Sigmoid colon (tissue), 7 donors: Measurements from ENCODE around the gene LAMA3. TPM values are rescaled to one million over a fixed set of nuclear protein-coding genes. Genes with fewer than 3 reads are reported as not detected.
"Not testable (repeated sequence)": the region's sequence is repeated elsewhere in the genome, so short reads cannot be mapped to it uniquely, and the experiment has no call there.

Experiments used
- DNase-seq: peaks from one replicate; pipeline ENCODE4 v3.0.0-alpha.2; 2019
- H3K27ac ChIP-seq, 4 donors: fragments of 200-600 bp; sonication (generic); one replicate each; pipeline ENCODE4 v1.5.1; 2016 to 2019; ENCODE audit warnings: mild to moderate bottlenecking in 1 of 4
- H3K27me3 ChIP-seq, 3 donors: fragments of 200-600 bp; sonication (generic); one replicate each; pipeline ENCODE4 v1.5.1; 2019; ENCODE audit warnings: mild to moderate bottlenecking in 1 of 3
- H3K36me3 ChIP-seq, 4 donors: fragments of 200-600 bp; sonication (generic); one replicate each; pipeline ENCODE4 v1.5.1; 2016 to 2019
- H3K4me1 ChIP-seq, 4 donors: fragments of 200-600 bp; sonication (generic); one replicate each; pipeline ENCODE4 v1.5.1; 2017 to 2019
- H3K4me3 ChIP-seq, 4 donors: fragments of 200-600 bp; sonication (generic); one replicate each; pipeline ENCODE4 v1.5.1; 2017 to 2019; ENCODE audit warnings: mild to moderate bottlenecking in 2 of 4, moderate library complexity in 1 of 4
- H3K9me3 ChIP-seq, 4 donors: fragments of 200-600 bp in 3 of 4; sonication (generic) in 3 of 4; one replicate each; pipeline versions ENCODE4 v1.5.1 to v1.6.1; 2013 to 2019
- EP300 ChIP-seq, 4 donors: sonication (generic); formaldehyde crosslinking; IDR thresholded peaks; one replicate each; pipeline ENCODE4 v1.6.1; 2017; ENCODE audit warnings: antibody characterized with exemption in 4 of 4
- POLR2A ChIP-seq, 2 donors: fragments of 450-650 bp; IDR thresholded peaks; one replicate each; pipeline ENCODE4 v1.6.1; 2016; ENCODE audit warnings: antibody characterized with exemption in 2 of 2, mild to moderate bottlenecking in 2 of 2, moderate library complexity in 2 of 2
- POLR2AphosphoS5 ChIP-seq, 4 donors: sonication (generic); formaldehyde crosslinking; IDR thresholded peaks; one replicate each; pipeline ENCODE4 v1.6.1; 2017; ENCODE audit warnings: antibody characterized with exemption in 4 of 4
- WGBS, 2 donors: extraction: QIAGEN DNeasy Blood & Tissue Kit; methylation state at CpG; one replicate each; pipeline ENCODE4 v1.1.7; 2013; 5-methylcytosine and 5-hydroxymethylcytosine counted together
- intact Hi-C: fragments of 100-400 bp; cut with DNase I; formaldehyde crosslinking; loops from one replicate; pipeline ENCODE4 v1.15.1; 2023
- polyA plus RNA-seq, 3 donors: library from polyadenylated mRNA; stranded (reverse); fragments of 200-250 nt; gene quantifications; one replicate each; pipeline ENCODE4 v1.2.3, GENCODE V29; 2013
- total RNA-seq, 4 donors: library from RNA; depleted of rRNA; stranded (reverse); fragments of >200 nt; gene quantifications; one replicate each; pipeline ENCODE4 v1.1.0, GENCODE V29; 2016
- TF ChIP-seq, protein P1 (sequence below), 4 experiments: fragments of 450-650 bp in 3 of 4; fragments of 200-600 bp in 1 of 4; IDR thresholded peaks; one replicate each; pipeline ENCODE4 v1.5.1; 2016 to 2019; ENCODE audit warnings: antibody characterized with exemption in 4 of 4, mild to moderate bottlenecking in 3 of 4, moderate library complexity in 2 of 4
- donor health status: healthy with polysubstance abuse.
- donor health status: Bipolar disorder and iron deficiency.
- donor health status: healthy.

The LAMA3 gene
- total and polyA plus RNA-seq, 7 donors, result 6.0 to 19.9 (median 14.1) TPM

DNA sequence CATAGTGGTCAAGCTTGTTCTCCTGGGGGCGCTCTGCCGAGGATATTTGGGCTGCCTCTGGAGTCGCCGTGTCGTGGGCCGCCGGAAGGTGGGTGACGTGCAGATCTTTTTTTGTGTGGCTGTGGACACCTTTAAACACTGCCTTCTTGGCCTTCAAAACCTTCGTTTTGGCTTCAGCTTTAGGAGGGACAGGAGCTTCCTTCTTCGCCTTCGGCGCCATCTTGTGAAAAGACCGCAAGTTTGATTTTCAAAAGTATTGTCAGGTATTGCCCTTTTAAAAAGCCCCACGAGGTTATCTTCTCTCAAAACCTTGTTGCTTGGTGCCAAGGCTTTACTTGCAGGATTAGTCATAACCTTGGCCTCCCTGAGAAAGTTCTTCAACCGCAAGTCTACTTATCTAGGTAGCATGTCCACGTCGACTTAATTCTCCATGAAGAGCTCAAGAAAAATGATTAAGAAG is 20.8 kb downstream of the LAMA3 start:
- no peaks in the 10 kb centered on the region for H3K36me3 ChIP-seq
- 84 to 91% methylated on average over 17 of the region's 17 CpGs for WGBS, 2 donors
- no peak overlapping the region for H3K27ac ChIP-seq
- no peaks in the 10 kb centered on the region for H3K27me3 ChIP-seq
- no peaks in the 10 kb centered on the region for H3K4me1 ChIP-seq
- TF ChIP-seq POLR2AphosphoS5 (IDR thresholded peaks at IDR 0.05) (no peak), EP300 (IDR thresholded peaks at IDR 0.05) (no peak), POLR2A (IDR thresholded peaks at IDR 0.05) (no peak)
- TF ChIP-seq, protein P1, sequence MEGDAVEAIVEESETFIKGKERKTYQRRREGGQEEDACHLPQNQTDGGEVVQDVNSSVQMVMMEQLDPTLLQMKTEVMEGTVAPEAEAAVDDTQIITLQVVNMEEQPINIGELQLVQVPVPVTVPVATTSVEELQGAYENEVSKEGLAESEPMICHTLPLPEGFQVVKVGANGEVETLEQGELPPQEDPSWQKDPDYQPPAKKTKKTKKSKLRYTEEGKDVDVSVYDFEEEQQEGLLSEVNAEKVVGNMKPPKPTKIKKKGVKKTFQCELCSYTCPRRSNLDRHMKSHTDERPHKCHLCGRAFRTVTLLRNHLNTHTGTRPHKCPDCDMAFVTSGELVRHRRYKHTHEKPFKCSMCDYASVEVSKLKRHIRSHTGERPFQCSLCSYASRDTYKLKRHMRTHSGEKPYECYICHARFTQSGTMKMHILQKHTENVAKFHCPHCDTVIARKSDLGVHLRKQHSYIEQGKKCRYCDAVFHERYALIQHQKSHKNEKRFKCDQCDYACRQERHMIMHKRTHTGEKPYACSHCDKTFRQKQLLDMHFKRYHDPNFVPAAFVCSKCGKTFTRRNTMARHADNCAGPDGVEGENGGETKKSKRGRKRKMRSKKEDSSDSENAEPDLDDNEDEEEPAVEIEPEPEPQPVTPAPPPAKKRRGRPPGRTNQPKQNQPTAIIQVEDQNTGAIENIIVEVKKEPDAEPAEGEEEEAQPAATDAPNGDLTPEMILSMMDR (IDR thresholded peaks at IDR 0.05), result no peak
- DNase-seq, result no peak
- H3K9me3 ChIP-seq, result peaks cover 0 to 6% (median 0%) of the 10 kb centered on the region in 4 donors
- intact Hi-C loops, result no loop called here
- no peak overlapping the region for H3K4me3 ChIP-seq

DNA sequence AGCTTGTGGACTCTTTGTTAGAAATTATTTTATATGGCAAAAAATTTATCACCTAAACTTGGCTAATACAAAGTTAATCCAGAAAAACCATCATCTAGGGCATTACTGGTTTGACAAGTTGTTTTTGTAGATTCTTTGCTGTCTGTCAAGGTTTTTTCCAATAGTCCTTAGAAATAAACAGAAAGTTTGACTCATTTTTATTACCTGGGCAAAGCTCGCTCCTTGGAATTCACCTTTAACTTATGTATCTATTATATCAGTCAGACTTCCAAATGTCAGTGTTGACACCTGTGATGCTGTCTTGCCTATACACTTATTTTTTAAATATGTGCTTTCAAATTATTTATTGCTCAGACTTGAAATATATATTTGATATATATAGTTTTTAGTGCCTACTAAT is 21.7 kb downstream of the LAMA3 start:
- DNase-seq, result no peak
- H3K9me3 ChIP-seq, result peaks cover 0 to 6% (median 0%) of the 10 kb centered on the region in 4 donors
- no peaks in the 10 kb centered on the region for H3K27me3 ChIP-seq
- no peak overlapping the region for H3K4me3 ChIP-seq
- TF ChIP-seq POLR2AphosphoS5 (IDR thresholded peaks at IDR 0.05) (no peak), EP300 (IDR thresholded peaks at IDR 0.05) (no peak), POLR2A (IDR thresholded peaks at IDR 0.05) (no peak)
- TF ChIP-seq, protein P1 (IDR thresholded peaks at IDR 0.05), result no peak
- H3K36me3 ChIP-seq, result no peaks in the 10 kb centered on the region
- no peaks in the 10 kb centered on the region for H3K4me1 ChIP-seq
- H3K27ac ChIP-seq, result no peak overlapping the region
- intact Hi-C loops, result no loop called here
- 13 to 75% methylated on average over 1 of the region's 1 CpG for WGBS, 2 donors

DNA sequence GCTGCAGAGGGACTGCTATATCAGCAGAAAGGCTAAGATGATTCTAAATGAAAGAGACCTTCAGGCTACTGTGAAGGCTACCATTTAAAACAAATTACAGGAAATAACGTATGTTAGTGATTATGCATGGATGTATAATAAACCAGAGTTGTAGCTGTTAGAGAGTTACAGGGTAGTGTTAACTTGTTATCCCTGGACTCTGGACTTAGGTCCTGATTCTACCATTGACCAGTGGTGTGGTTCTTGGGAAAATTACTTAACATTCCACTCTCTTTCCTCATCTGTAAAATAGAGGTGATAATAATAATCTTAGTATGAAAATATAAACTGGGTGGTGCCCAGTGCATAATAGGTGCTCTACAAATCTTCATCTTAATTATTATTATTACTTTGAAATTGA is 22.2 kb downstream of the LAMA3 start:
- peaks cover 0 to 6% (median 0%) of the 10 kb centered on the region in 4 donors for H3K9me3 ChIP-seq
- no peaks in the 10 kb centered on the region for H3K27me3 ChIP-seq
- no peaks in the 10 kb centered on the region for H3K36me3 ChIP-seq
- no peaks in the 10 kb centered on the region for H3K4me1 ChIP-seq
- DNase-seq, result no peak
- intact Hi-C loops, result no loop called here
- H3K27ac ChIP-seq, result no peak overlapping the region
- no peak overlapping the region for H3K4me3 ChIP-seq
- WGBS, 2 donors, result 21 to 67% methylated on average over 1 of the region's 1 CpG
- TF ChIP-seq, protein P1 (IDR thresholded peaks at IDR 0.05), result no peak
- TF ChIP-seq POLR2AphosphoS5 (IDR thresholded peaks at IDR 0.05), result no peak

DNA sequence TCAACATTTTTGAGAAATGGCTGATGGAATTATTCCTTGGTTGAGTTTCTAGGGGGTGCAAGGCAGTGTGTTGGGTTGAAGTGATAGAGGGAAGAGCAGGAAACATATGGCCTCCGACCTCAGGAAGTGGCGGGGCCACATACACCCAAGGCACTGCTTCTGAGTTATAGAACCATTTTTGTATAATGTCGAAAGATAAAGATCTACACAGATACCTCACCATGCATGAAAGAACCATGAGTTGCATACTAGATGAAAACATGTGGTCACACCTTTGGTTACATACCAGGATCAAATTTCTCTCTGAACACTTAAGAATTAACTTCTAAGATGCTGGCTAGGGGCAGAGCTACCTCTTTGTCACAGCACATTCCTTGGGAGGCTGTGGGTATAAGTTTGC is 23.2 kb downstream of the LAMA3 start:
- DNase-seq, result no peak
- intact Hi-C loops, result no loop called here
- H3K36me3 ChIP-seq, result no peaks in the 10 kb centered on the region
- peaks cover 0 to 1% (median 0%) of the 10 kb centered on the region in 4 donors for H3K9me3 ChIP-seq
- no peaks in the 10 kb centered on the region for H3K27me3 ChIP-seq
- H3K4me3 ChIP-seq, result no peak overlapping the region
- TF ChIP-seq POLR2AphosphoS5 (IDR thresholded peaks at IDR 0.05), result no peak
- TF ChIP-seq POLR2A (IDR thresholded peaks at IDR 0.05), result no peak
- TF ChIP-seq, protein P1 (IDR thresholded peaks at IDR 0.05), result no peak
- TF ChIP-seq EP300 (IDR thresholded peaks at IDR 0.05), result no peak
- H3K27ac ChIP-seq, result no peak overlapping the region
- 48 to 86% methylated on average over 3 of the region's 3 CpGs for WGBS, 2 donors
- no peaks in the 10 kb centered on the region for H3K4me1 ChIP-seq

DNA sequence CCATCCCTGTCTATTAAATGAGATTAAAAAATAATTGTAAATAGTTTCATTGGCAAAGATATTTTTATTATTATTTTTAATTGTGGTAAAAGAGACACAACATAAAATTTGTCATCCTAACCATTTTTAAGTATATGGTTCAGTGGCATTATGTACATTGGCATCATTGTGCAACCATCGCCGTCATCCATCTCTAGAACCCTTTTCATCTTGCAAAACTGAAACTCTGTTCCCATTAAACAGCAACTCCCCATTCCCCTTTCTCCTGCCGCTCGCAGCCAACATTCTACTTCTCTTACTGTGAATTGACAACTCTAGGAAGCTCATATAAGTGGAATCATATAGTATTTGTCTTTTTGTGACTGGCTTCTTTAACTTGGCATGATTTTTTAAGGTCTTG is 25.3 kb downstream of the LAMA3 start:
- WGBS, 2 donors, result 94 to 97% methylated on average over 4 of the region's 4 CpGs
- Histone ChIP-seq H3K27ac (no peak overlapping the region), H3K27me3 (no peaks in the 10 kb centered on the region), H3K36me3 (no peaks in the 10 kb centered on the region), H3K4me1 (no peaks in the 10 kb centered on the region), H3K4me3 (no peak overlapping the region), H3K9me3 (no peaks in the 10 kb centered on the region)
- no peak for DNase-seq
- intact Hi-C loops, result no loop called here
- TF ChIP-seq POLR2A (IDR thresholded peaks at IDR 0.05) (no peak), EP300 (IDR thresholded peaks at IDR 0.05) (no peak), POLR2AphosphoS5 (IDR thresholded peaks at IDR 0.05) (no peak)
- TF ChIP-seq, protein P1 (IDR thresholded peaks at IDR 0.05), result no peak

DNA sequence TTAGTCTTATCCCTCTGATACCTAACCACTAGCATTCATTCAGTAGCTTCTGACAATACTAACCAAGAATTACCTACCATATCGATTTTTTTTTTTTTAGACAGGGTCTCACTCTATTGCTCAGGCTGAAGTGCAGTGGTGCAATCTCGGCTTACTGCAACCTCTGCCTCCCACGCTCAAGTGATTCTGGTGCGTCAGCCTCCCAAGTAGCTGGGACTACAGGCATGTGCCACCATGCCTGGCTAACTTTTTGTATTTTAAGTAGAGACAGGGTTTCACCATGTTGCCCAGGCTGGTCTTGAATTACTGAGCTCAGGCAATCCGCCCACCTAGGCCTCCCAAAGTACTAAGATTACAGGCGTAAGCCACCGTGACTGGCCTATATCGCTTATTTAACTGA is 26.8 kb downstream of the LAMA3 start:
- H3K27me3 ChIP-seq, H3K36me3 ChIP-seq, intact Hi-C loops, H3K27ac ChIP-seq, DNase-seq, H3K4me3 ChIP-seq, H3K9me3 ChIP-seq, H3K4me1 ChIP-seq: not testable (repeated sequence)
- 70 to 82% methylated on average over 8 of the region's 8 CpGs for WGBS, 2 donors
